K562 (cell line): ENCODE measurements around the gene SNRPD2. TPM values are rescaled to one million over a fixed set of nuclear protein-coding genes. Genes with fewer than 3 reads are reported as not detected.
A peak's percentile ranks its signal among the peaks of the same experiment; 100 is the strongest.

ENCODE experiments used
- CBX5 ChIP-seq: IDR thresholded peaks from 2 replicates; pipeline ENCODE4 v1.6.1; 2014; ENCODE audit warnings: low read depth, borderline replicate concordance
- FOSL1 ChIP-seq: fragments of 200-800 bp; sonication (Bioruptor generic); conservative IDR thresholded peaks from 2 replicates; pipeline ENCODE4 v1.6.1; 2016; ENCODE audit warnings: missing genetic modification characterization, missing compliant biosample characterization
- HDGF ChIP-seq: fragments of 450-650 bp; IDR thresholded peaks from 2 replicates; pipeline ENCODE4 v1.6.1; 2016
- JUN ChIP-seq, 2 experiments: sonication (generic) in 1 of 2; formaldehyde crosslinking in 1 of 2; IDR thresholded peaks; 2 replicates each; pipeline versions ENCODE4 v1.6.1 to v1.8.0; 2012 to 2022; ENCODE audit warnings: borderline replicate concordance in 2 of 2, mild to moderate bottlenecking in 2 of 2, improper control_type of control experiment in 1 of 2, low read depth in 1 of 2, low read length in 1 of 2, missing genetic modification reagents in 1 of 2
- KAT7 ChIP-seq: sonication (generic); formaldehyde crosslinking; IDR thresholded peaks from 2 replicates; pipeline ENCODE4 v1.8.0; 2022; ENCODE audit warnings: missing genetic modification reagents, mild to moderate bottlenecking, borderline replicate concordance
- PHF20 ChIP-seq: fragments of 450-650 bp; IDR thresholded peaks from 2 replicates; pipeline ENCODE4 v1.6.1; 2018; ENCODE audit not compliant: partially characterized antibody
- PTBP1 ChIP-seq: fragments of 200-400 bp; formaldehyde crosslinking; IDR thresholded peaks from 2 replicates; pipeline ENCODE4 v1.6.1; 2017; ENCODE audit warnings: low read depth, low read length
- RB1 ChIP-seq: fragments of 450-650 bp; IDR thresholded peaks from 2 replicates; pipeline ENCODE4 v1.6.1; 2017; ENCODE audit warnings: low read depth, mild to moderate bottlenecking
- SP2 ChIP-seq: IDR thresholded peaks from 2 replicates; pipeline ENCODE4 v1.6.1; 2011; ENCODE audit warnings: mild to moderate bottlenecking, low read depth, low read length, moderate library complexity; ENCODE audit not compliant: poor library complexity, severe bottlenecking; ENCODE audit errors: extremely low read depth
- SRF ChIP-seq, 2 experiments: fragments of 250-450, 450-650 bp in 1 of 2; sonication (Bioruptor Pico) in 1 of 2; sonication (generic) in 1 of 2; formaldehyde crosslinking; IDR thresholded peaks; 2 replicates each; pipeline versions ENCODE4 v1.5.0 to v1.5.1; 2020 to 2022; ENCODE audit warnings: mild to moderate bottlenecking in 1 of 2, missing genetic modification reagents in 1 of 2
- TOE1 ChIP-seq, 2 experiments: fragments of 450-650 bp in 1 of 2; sonication (generic) in 1 of 2; formaldehyde crosslinking in 1 of 2; IDR thresholded peaks; 2 replicates each; pipeline versions ENCODE4 v1.7.1 to v1.8.0; 2016 to 2022; ENCODE audit warnings: borderline replicate concordance in 2 of 2, mild to moderate bottlenecking in 2 of 2, antibody characterized with exemption in 1 of 2, inconsistent platforms in 1 of 2, low read depth in 1 of 2, missing genetic modification reagents in 1 of 2, moderate library complexity in 1 of 2
- ZEB2 ChIP-seq: fragments of 450-650 bp; IDR thresholded peaks from 2 replicates; pipeline ENCODE4 v1.6.1; 2016
- ZKSCAN3 ChIP-seq: fragments of 250-450 bp; sonication (Bioruptor Pico); IDR thresholded peaks from 2 replicates; pipeline ENCODE4 v1.4.0; 2020
- ZNF140 ChIP-seq: fragments of 250-450 bp; sonication (Bioruptor Pico); IDR thresholded peaks from 2 replicates; pipeline ENCODE4 v1.8.0; 2021; ENCODE audit warnings: moderate library complexity, mild to moderate bottlenecking, inconsistent platforms
- ZNF263 ChIP-seq: sonication (generic); formaldehyde crosslinking; IDR thresholded peaks from 2 replicates; pipeline ENCODE4 v1.8.0; 2022; ENCODE audit warnings: mild to moderate bottlenecking, missing genetic modification reagents, borderline replicate concordance
- ZNF780A ChIP-seq: fragments of 250-450 bp; sonication (Bioruptor Pico); IDR thresholded peaks from 2 replicates; pipeline ENCODE4 v1.5.0; 2021; ENCODE audit warnings: mild to moderate bottlenecking
- polyA plus RNA-seq, 8 experiments: library from polyadenylated mRNA; depleted of rRNA in 4 of 8; stranded (reverse) in 5 of 8; unstranded in 3 of 8; fragments of >200 nt; fragmentation: Nextera tagmentation in 2 of 8; fragmentation: Illumina TruSeq in 1 of 8; extraction: Ambion mirVana in 2 of 8; extraction: Trizol in 1 of 8; gene quantifications; 2 replicates each; pipeline versions ENCODE4 v1.2.1 to v1.2.3, GENCODE V29; 2011 to 2014; ENCODE audit warnings: inconsistent platforms in 1 of 8, missing spikeins in 1 of 8
- total RNA-seq, 7 experiments: library from RNA; depleted of rRNA in 6 of 7; stranded (reverse); fragments of >200 nt in 6 of 7; fragmentation: Illumina TruSeq in 2 of 7; extraction: Trizol in 2 of 7; gene quantifications; 2 replicates each; pipeline versions ENCODE4 v1.2.1 to v1.2.3, GENCODE V29; 2011 to 2021; ENCODE audit warnings: low replicate concordance in 1 of 7
- TF ChIP-seq, protein P1 (sequence below): sonication (generic); formaldehyde crosslinking; IDR thresholded peaks from 2 replicates; pipeline ENCODE4 v1.8.0; 2023; ENCODE audit warnings: mild to moderate bottlenecking, missing genetic modification reagents
- TF ChIP-seq, protein P2 (sequence below): sonication (generic); formaldehyde crosslinking; IDR thresholded peaks from 2 replicates; pipeline ENCODE4 v1.8.1; 2023; ENCODE audit warnings: missing genetic modification reagents, mild to moderate bottlenecking, borderline replicate concordance
- TF ChIP-seq, protein P3 (sequence below): IDR thresholded peaks from 2 replicates; pipeline ENCODE4 v1.6.1; 2011; ENCODE audit warnings: borderline replicate concordance, low read depth, mild to moderate bottlenecking, moderate library complexity, low read length; ENCODE audit not compliant: insufficient read depth, poor library complexity, severe bottlenecking

SNRPD2 gene
- total and polyA plus RNA-seq, 9 of the 15 experiments (the other 6 are each of a cell fraction or from before 2014, with no cell fraction given), result 728 to 4,411 (median 1,029) TPM

DNA sequence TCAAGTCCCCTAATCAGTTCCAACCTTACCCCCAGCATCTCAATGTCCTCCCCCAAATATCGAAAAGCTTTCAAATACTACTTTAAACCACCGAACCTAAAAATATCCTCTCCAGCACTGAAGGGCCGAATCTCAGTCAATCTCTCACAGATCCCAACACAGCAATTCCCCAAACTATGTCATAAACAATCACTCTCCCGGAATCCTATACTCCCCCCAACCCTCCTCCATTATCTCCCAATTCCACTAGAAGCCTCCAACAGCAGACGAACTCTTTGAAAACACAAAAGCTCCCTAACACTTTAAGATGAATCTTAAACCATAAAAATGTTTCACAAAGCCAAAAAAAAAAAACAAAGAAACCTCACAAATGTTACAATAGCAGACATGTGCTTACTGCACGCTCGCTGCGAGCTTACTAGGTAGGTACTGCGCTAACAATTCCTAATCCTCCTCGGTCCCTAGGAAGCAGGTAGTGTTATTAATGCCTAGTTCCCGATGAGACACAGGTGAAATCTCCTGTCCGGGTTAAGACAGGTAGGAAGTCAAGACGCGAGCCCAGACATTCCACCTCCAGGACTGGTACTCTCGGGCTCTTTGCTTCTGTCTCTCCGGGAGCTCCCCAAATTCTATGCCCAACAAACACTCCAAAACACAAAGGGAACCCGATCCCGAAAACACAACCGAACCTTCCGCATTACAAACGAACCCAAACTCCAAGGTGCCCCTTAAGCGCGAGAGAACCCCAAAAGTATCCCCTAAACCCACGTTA is 24.8 kb upstream of the SNRPD2 start (continued):
- peak; percentile 69 for TF ChIP-seq ZEB2
- no peak for TF ChIP-seq PHF20
- TF ChIP-seq PTBP1, result no peak
- no peak; the same call in 1 of the 2 replicates for TF ChIP-seq TOE1 (IDR thresholded peaks at IDR 0.05; ENCODE audit: borderline replicate concordance)
- TF ChIP-seq TOE1 (CRISPR knock-in tag; IDR thresholded peaks at IDR 0.05; ENCODE audit: borderline replicate concordance, low read depth), result no peak
- no peak for TF ChIP-seq KAT7
- TF ChIP-seq, protein P1, sequence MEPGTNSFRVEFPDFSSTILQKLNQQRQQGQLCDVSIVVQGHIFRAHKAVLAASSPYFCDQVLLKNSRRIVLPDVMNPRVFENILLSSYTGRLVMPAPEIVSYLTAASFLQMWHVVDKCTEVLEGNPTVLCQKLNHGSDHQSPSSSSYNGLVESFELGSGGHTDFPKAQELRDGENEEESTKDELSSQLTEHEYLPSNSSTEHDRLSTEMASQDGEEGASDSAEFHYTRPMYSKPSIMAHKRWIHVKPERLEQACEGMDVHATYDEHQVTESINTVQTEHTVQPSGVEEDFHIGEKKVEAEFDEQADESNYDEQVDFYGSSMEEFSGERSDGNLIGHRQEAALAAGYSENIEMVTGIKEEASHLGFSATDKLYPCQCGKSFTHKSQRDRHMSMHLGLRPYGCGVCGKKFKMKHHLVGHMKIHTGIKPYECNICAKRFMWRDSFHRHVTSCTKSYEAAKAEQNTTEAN, result no peak
- no peak for TF ChIP-seq SRF (CRISPR knock-in tag; IDR thresholded peaks at IDR 0.05)
- TF ChIP-seq ZNF140 (CRISPR knock-in tag), result no peak
- TF ChIP-seq ZNF780A (CRISPR knock-in tag), result no peak
- TF ChIP-seq, protein P2, sequence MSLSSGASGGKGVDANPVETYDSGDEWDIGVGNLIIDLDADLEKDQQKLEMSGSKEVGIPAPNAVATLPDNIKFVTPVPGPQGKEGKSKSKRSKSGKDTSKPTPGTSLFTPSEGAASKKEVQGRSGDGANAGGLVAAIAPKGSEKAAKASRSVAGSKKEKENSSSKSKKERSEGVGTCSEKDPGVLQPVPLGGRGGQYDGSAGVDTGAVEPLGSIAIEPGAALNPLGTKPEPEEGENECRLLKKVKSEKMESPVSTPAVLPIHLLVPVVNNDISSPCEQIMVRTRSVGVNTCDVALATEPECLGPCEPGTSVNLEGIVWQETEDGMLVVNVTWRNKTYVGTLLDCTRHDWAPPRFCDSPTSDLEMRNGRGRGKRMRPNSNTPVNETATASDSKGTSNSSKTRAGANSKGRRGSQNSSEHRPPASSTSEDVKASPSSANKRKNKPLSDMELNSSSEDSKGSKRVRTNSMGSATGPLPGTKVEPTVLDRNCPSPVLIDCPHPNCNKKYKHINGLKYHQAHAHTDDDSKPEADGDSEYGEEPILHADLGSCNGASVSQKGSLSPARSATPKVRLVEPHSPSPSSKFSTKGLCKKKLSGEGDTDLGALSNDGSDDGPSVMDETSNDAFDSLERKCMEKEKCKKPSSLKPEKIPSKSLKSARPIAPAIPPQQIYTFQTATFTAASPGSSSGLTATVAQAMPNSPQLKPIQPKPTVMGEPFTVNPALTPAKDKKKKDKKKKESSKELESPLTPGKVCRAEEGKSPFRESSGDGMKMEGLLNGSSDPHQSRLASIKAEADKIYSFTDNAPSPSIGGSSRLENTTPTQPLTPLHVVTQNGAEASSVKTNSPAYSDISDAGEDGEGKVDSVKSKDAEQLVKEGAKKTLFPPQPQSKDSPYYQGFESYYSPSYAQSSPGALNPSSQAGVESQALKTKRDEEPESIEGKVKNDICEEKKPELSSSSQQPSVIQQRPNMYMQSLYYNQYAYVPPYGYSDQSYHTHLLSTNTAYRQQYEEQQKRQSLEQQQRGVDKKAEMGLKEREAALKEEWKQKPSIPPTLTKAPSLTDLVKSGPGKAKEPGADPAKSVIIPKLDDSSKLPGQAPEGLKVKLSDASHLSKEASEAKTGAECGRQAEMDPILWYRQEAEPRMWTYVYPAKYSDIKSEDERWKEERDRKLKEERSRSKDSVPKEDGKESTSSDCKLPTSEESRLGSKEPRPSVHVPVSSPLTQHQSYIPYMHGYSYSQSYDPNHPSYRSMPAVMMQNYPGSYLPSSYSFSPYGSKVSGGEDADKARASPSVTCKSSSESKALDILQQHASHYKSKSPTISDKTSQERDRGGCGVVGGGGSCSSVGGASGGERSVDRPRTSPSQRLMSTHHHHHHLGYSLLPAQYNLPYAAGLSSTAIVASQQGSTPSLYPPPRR (CRISPR knock-in tag), result no peak
- no peak for TF ChIP-seq SP2
- TF ChIP-seq ZKSCAN3 (CRISPR knock-in tag), result no peak
- no peak for TF ChIP-seq ZNF263
- TF ChIP-seq FOSL1 (tag), result 0 out of 2 replicates have a peak, but pooled peaks have one; percentile 24
- TF ChIP-seq JUN (IDR thresholded peaks at IDR 0.05; ENCODE audit: borderline replicate concordance, low read depth, low read length), result no peak
- no peak for TF ChIP-seq JUN (CRISPR knock-in tag; IDR thresholded peaks at IDR 0.05; ENCODE audit: borderline replicate concordance)
- TF ChIP-seq, protein P3, sequence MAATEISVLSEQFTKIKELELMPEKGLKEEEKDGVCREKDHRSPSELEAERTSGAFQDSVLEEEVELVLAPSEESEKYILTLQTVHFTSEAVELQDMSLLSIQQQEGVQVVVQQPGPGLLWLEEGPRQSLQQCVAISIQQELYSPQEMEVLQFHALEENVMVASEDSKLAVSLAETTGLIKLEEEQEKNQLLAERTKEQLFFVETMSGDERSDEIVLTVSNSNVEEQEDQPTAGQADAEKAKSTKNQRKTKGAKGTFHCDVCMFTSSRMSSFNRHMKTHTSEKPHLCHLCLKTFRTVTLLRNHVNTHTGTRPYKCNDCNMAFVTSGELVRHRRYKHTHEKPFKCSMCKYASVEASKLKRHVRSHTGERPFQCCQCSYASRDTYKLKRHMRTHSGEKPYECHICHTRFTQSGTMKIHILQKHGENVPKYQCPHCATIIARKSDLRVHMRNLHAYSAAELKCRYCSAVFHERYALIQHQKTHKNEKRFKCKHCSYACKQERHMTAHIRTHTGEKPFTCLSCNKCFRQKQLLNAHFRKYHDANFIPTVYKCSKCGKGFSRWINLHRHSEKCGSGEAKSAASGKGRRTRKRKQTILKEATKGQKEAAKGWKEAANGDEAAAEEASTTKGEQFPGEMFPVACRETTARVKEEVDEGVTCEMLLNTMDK, result no peak
- no peak for TF ChIP-seq RB1
- TF ChIP-seq CBX5, result no peak
- TF ChIP-seq HDGF, result no peak
